ENCODE measurements around the gene GRPR. TPM values are rescaled to one million over a fixed set of nuclear protein-coding genes. Genes with fewer than 3 reads are reported as not detected.

GRPR gene
- polyA plus RNA-seq (ENCODE audit: insufficient read length in 10 of 10): 1 to 10 TPM in 2 of 10 donors, under 1 TPM in 8; 0.43 to 1.8 (median 0.78) TPM
- long read RNA-seq, donor 1: 0 reads
- long read RNA-seq, donor 2: 0 reads
- long read RNA-seq, donor 3: 0 reads
- long read RNA-seq, donor 4: 0 reads
- long read RNA-seq, donor 5: 0 reads
- long read RNA-seq, donor 6: 0 reads
- long read RNA-seq, donor 7: 0 reads
- long read RNA-seq, donor 8: 0 reads
- long read RNA-seq, donor 9: 0 reads

DNA sequence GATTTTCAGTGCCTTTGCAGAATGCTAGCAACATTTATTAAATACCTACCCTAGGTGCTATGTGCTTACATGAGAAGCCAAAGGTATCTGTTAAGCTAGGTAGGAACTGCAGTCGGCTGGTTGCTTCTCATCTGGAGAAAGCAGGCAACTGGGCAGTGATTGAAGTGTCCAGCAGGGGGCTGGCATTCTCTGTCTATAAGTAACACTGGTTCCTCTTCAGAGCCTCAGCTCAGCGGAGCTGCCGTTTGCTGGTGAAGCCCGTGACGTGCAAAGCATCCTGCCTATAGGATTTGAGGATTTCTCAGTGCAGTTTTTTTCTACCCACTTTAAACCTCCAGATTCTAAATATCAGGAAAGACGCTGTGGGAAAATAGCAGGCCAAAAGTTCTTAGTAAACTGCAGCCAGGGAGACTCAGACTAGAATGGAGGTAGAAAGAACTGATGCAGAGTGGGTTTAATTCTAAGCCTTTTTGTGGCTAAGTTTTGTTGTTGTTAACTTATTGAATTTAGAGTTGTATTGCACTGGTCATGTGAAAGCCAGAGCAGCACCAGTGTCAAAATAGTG lies at the start of gene GRPR:
Gene GRPR (plus strand): TSS at position 344 of the 565 bp plus-strand sequence. CDS start 389 bp downstream, outside the sequence.
- DNase-seq: peak; percentile 75 to 87 (median 79)

DNA sequence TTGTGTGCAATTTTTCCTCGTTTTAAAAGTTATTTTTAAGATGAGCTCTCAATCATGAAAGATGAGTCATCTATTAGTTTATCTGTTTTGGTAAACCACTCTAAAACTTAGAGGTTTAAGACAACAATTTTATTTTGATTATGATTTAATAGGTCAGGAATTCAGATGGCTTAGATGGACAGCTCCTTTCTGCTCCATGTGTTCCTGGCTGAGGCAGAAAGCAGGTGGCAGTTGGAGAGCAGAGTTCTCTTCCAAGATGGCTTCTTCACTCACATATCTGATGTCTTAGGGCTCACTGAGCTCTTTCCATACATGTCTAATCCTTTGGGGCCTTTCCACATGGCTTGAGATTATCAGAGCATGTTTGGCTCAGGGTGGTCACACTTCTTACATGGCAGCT lies 48.3 kb upstream of the GRPR start:
- DNase-seq: no peak

DNA sequence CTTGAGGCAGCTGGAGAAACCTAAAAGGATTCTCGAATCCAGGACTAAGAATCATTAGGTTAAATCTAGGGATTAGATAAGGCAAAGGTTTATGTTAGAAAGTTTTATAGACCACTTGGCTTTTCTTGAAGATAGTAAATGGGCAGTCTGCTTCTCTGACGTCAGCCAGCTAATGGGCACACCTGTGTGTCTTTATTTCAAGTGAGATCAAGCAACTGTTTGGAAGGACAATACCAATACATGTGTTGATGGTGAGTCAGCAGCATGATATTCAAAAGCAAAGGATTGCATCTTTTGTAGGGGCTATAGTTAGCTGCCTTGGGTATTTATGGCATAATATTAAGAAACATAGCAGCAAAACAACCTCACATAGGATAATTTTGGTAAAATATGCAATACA lies 46.5 kb upstream of the GRPR start:
- DNase-seq: no peak

DNA sequence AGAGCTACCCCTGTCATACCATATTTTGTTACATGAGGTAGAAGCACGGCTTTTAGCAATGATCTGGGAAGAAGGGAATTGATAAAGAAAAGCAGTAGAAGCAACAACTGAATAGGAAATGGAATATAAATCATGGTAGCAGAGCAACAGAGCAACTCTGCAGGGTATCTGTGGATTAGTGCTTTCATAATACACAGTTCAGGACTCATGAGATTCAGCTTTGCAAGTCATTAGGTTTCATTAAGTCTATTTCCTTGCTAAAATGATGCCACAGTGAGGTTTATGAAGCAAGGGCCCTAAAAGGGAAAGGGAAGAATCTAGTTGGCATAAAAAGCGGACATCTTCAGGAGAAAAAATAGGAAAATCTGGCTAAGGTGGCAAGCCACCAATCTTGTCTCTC lies 45.6 kb upstream of the GRPR start:
- DNase-seq: no peak

DNA sequence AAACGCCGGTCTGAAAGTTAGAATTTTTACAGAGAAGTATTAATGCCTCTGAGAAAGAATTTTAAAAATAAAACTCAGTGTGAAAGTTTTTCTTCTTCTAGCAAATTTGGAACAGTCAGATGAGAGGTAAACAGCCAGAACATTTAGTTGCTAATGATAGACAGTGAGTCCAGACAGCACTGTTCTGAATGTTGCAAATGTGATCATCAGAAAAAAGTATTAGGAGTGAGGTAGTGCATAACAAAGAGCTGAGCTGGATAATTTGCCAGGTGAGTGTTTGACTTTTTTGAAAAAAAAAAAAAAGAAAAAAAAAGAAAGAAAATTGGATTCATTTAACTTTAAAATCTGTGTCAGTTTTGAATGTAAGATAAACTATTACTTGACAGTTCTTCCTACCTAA lies 42.0 kb upstream of the GRPR start:
- no peak for DNase-seq

DNA sequence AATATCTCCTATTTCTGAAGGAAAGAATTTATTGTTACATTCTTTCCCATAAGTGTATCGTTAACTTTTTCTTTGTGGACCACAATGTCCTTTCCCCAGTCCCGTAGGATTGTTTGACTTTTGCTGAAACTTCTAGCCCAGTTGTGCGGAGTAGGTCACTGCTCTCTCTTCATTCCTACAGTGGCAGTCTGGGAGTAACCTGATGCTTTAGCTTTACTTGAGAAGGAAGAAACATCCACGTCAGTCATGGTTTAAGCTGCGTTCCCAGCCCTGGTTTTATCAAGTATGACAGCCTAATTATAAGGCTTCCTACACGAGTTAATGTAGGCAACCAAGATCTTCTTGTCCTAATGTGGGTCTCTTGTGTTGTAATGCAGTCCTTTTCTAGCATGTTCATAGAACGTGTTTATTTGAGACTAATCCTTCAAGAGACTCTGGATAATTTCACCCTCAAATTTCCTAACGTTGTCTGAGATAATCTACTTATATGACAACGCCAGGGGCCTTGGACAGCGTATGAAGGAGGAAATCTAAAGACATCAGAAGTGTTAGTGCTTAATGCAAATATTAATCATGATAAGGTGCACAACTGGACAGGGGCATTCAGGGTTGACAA lies 40.8 kb upstream of the GRPR start:
- DNase-seq: no peak

DNA sequence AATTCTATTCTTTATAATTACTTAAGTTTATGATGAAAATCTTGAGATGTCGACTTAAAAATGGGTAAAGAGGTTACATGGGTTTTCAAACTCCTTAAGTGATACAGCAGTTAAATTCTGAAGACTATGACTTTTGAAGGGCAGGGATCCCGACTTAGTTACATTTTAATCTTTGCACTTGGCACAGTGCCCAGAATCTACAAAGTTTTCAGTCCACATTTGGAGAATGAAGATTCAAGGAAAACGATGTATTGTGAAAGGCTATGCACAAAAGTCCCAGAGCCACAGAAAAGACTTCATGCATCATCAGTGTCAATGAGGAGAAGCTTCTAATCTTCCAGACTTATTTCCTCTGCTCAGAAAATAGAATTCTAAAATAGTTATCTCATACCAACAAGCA lies 36.3 kb upstream of the GRPR start:
- no peak for DNase-seq

DNA sequence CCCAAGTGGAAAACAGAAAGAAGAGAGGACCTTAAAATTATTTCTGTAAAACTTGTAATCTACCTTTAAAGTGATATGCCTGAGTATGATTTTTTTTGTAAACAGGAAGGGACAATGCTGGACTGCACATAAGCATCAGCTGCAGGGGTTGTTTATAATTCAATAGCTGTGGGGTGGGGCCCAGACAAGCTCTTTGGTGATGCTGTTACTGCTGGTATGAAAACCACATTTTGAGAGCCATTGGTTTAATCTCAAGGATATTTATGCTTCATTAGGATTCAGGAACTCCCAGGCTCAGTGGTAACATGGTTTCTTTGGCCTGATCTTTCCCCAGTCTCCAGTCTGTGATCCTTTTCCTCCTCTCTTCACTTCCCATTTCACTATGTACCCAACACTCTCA lies 34.3 kb upstream of the GRPR start:
- DNase-seq: no peak

DNA sequence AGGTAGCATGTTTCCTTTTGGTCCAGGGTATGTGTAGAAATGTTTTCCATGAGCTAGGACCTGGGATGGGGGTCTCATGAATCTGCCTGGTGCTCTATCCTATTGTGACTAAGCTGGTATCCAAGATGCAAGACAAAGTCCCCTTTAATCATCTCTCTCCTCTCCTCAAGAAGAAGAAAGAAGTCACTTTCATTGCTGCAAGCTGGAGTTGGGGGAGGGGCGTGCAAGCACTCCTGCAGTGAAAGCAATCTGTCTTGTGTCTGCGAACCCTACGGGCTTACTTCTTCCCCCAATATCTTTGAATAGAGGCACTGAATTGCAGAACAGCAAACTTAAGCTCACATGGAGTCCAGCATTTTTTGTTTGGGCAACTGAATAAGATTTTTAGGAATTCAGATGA lies 27.2 kb upstream of the GRPR start:
- no peak for DNase-seq

DNA sequence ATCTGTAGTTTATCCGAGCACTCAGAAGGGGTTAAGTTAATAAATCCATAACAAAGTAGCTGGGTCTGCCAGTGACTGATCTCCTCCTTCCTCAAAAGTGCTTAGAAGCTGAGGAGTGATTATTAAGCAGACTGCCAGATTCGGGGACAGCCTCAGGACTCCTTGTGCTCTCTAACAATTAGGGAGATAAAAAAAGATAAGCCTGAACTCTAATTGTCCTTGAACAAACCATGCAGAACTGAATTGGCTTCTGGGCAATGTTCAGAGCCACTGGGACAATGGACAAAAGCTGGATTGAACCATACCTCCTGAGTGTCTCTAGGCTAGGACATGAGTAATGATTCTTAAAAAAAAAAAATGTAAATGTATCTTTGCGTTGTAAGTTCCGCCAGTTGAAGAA lies 22.7 kb upstream of the GRPR start:
- DNase-seq: no peak

DNA sequence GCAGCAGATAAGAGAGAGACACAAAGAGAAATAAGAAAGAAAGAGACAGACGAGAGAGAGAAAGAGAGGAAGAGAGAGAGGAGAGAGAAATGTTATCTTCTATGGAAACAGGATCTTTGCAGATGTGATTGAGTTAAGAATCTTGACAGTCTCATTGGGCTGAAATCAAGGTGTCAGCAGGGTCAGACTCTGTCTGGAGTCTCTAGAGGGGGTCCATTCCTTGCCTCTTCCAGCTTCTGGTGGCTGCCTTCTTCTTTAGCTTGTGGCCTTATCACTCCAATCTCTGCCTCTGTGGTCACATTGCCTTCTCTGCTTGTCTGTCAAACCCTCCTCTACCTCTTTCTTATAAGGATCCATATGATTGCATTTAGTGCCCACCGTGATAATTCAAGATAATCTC lies 21.8 kb upstream of the GRPR start:
- DNase-seq: no peak

DNA sequence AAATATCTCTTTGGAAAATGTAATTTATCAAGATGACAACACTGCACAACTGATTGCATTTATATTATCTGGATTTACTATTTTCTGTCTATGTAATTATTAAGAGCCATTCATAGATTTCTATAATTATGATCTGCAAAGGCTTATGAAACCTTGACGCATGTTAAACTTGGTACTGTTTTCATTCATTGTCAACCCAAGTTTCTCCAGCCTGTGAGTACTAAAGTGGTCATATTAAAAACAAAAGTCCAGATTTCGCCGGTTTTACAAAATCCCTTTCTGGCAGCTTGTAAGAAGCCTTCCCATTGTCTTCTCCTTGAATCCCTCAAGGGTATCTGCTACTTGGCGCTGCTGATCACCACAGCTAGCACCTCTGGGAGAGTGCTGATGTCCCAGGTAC lies 19.7 kb upstream of the GRPR start:
- no peak for DNase-seq

DNA sequence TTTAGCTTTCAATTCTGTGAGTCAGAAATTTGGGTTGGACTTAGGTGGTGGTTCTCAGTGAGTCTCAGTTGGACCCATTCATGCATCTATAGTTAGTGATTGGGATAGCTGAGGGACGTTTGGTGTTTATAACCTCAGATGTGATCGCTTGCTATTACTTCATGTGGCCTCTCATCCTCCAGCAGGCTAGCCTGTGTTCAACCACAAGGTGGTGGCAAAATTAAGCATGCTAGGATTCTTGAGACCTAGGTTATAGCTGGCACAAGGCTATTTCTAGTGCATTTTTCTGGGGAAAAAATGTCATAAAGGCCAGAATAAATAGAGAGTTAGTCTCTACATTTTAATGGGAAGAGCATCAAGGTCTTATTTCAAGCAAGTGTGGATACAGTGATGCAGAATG lies 10.9 kb upstream of the GRPR start:
- no peak for DNase-seq

DNA sequence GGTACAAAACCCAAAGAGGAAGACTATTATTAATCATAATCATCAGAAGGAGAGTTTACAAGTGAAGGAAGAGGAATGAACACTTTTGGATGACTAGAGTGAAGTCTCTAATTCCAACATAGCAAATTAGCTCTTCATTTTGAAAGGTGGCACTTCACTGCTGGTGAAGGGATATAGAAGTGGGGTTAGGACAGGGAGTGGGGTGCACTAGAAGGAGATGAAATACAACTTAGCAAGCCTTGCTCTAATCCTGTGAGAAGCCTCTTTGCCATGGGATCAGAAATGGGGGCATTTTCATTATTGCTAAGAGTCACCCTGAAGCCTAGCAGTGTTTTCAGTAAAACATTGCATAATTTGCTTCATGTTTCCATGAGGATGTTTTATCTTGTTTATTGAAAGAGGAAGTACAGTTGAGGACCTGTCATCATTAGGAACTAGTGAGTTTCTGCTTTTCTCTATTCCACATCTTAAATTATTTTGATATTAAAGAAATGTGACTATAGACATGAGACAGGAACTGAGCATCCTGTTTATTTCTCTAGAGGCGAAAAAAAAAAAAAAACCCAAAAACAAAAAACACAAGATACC lies 9.3 kb upstream of the GRPR start:
- DNase-seq: peak in 1 of 3 donors; percentile 35

DNA sequence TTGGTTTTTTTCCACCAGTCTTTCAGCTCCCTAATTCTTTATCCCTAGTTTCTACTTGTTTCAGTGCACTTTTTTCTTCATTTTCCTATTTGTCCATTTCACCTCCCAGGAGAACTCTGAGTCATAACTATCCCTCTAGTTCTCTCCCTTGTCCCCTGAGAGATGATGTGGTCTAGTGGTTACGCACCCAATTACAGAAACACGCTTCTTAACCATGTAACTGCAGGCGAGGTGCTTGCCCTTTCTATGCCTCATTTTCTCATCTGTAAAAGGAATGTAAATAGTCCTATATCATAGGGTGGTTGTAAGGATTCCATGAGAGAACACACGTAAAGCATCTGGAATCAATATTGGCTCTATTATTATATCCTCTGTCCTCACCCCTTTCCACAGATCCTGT lies 8.8 kb upstream of the GRPR start:
- DNase-seq: peak; percentile 10 to 93 (median 66)

DNA sequence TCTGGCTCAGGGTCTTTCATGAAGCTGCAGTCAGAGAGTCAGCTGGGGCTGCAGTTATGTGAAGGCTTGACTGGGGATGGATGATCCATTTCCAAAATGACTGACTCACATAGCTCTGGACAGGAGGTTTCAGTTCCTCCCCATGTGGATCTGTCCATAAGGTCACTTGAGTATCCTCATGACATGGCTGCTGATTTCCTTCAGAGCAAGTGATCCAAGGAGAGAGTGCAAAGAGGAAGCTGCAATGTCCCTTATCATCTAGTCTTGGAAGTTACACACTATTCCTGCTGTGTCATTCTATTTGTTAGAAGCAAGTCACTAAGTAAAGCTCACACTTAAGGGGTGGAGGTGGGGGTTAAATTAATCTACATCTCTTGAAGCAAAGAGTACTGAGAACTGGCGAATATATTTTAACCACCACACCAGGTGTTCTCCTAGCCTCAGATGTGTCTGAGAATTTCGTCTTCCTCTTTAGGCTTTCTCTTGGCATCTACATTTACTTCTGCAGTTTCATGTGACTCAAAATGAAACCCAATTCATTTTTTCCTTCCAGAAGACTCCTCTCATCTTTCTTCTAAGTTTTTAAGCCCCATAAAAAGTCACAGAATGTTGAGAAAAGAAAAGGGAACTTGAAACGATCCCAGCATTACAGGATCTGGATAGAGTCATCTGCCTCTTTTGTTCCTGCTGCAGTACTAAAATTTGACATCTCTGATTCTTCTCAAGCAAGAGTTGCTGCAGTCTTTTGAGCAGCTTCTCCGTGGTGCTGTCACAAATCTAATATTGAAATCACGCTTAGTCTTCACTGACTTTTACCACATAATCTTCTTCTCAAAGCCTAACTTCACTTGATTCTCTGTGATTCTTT lies 3.8 kb upstream of the GRPR start:
- DNase-seq: no peak

DNA sequence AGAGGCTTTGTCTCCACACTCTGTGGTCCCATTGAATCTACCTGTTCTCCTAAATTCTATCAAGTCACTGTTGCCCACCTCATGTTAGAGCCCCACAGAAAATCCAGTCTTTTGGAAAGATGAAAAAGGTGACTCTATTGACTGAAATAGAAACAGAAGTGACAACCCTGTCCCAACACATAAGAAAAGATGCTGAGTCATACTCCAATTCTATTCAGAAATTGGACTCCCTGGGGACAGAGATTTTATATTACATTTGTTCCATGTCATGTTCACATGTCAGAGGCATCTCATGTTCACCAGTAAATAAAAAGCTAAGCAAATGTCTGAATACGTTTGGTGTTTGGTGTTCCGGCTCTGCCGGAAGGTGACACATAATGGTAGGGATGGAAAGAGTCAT lies 2.9 kb upstream of the GRPR start:
- DNase-seq: no peak

DNA sequence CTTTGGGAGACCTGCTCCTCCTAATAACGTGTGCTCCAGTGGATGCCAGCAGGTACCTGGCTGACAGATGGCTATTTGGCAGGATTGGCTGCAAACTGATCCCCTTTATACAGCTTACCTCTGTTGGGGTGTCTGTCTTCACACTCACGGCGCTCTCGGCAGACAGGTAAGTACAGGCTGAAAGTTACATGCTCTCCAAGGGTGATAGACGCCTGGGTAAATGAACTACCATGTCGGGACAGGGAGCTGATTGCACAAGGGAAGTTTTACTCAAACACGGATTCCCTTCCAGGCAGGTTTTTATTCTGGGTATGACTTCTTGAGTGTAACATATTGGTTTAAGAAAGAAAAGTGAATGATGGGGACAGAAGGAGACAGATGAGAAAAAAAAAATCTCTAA lies 836 bp downstream of the GRPR start:
- no peak for DNase-seq

DNA sequence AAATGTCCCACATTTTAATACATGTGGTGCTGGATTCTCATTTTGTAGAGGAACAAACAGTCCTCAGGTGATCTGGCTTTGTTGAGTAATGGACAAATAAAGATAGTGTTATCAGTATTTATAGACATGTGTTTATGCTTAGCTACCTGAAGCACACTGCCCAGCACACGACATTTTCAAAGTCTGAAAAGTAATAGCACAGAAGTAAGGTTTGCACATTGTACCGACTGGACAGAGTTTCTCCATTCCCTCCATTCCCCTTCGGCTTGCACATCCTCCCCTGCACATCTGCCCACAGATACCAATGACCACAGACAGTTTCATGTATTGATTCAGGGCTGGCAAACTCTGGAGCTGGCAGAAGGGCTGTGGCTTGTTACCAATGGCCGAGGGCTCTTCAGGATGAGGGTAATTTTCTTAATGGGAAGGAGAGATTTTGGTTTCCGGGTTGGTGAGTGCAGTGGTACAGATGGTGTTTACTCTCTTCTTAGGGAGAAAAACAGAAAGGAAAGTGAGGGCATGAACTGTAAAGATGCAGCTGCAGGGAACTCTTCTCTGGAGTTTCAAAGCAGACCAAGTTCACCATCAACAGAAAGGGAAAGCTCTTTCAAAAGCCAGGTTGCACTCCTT lies 2.3 kb downstream of the GRPR start:
- DNase-seq: no peak

DNA sequence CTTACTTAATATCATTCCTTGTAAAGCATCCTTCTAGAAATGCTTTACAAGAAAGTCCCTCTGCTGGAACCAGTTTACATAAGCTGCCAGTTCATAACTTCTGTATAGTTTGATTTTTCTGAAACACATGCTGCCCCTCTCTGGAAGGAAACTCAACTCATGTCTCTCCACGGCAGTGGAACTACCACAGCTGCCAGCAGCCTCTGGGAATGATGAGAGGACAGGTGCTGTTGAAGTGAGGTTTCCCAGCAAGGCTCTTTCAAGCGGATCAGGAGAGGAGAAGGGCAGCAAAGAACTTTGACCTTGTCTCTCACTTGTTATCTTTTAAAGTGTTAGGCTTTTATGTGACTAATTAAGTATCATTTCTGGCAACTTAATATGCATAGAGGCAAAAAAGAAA lies 7.3 kb downstream of the GRPR start:
- no peak for DNase-seq

DNA sequence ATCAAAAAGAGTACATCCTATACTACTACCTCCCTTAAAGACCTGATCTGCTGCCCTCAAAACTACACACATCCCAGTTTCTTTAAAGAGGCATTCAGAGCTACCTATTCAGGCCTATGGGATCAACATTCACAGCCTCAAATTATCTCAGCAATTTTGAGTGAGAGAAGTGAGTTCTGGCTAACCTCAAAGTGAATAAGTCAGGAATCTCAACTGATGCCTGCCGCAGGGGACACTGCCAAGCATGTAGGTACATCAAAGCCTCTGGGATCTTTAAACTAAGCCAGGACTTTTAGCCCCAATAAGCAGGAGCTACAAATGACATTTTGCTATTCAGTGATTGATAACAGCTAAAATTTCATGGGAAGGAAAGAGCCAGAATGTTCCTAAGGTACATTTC lies 11.6 kb downstream of the GRPR start:
- DNase-seq: no peak

DNA sequence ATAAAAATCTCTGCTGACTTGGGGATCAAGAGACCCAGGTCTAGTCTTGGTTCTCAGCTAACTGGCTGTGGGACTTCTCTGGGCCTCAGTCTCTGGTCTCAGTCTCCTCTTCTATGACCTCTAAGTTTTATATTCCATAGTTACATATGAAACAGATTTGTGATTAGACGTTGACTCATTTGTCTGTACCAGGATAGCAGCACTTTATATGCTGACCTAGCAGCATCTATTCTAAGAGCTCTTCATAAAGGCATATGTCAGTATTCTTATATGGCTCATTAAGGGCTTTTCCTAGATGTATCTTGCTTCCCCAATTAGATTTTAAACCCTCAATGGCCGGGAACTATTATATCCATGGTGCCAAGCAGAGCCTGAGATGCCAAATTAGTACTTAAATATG lies 12.7 kb downstream of the GRPR start:
- no peak for DNase-seq

Measured in muscle of back (tissue), 13 donors.